WTC11 (cell line): ENCODE results near the gene RGS12. TPM values are rescaled to one million over a fixed set of nuclear protein-coding genes. Genes with fewer than 3 reads are reported as not detected.

Experiments
- ATAC-seq: fragments of 200-7000 bp; cut with Tn5 transposase; 2 replicates; pipeline ENCODE4 v1.10.0; 2021; ENCODE audit warnings: mild to moderate bottlenecking, moderate library complexity
- CTCF ChIA-PET: fragments of 300-600 bp; sonication (Branson Sonifier 250); formaldehyde crosslinking; loops from one replicate; lab custom pipeline; 2021; ENCODE audit warnings: antibody characterized with exemption; lab: Charles Lee
- POLR2A ChIA-PET: fragments of 350-600 bp; sonication (Branson Sonifier 250); formaldehyde crosslinking; loops from one replicate; lab custom pipeline; 2021; ENCODE audit warnings: antibody characterized with exemption; lab: Charles Lee
- DNase-seq: peaks from one replicate; pipeline ENCODE4 v3.0.0; 2021; ENCODE audit warnings: low spot score
- H3K27ac Mint-ChIP-seq: 2 replicates; pipeline ENCODE4 v1.8.0; 2021; ENCODE audit warnings: mixed read lengths
- H3K27me3 Mint-ChIP-seq: 2 replicates; pipeline ENCODE4 v1.8.0; 2021; ENCODE audit warnings: low read depth, mild to moderate bottlenecking, moderate library complexity, mixed read lengths
- H3K36me3 Mint-ChIP-seq: 2 replicates; pipeline ENCODE4 v1.8.0; 2021; ENCODE audit warnings: mixed read lengths
- H3K4me1 Mint-ChIP-seq: 2 replicates; pipeline ENCODE4 v1.8.0; 2022; ENCODE audit warnings: mixed read lengths
- H3K4me3 Mint-ChIP-seq: 2 replicates; pipeline ENCODE4 v1.8.0; 2021; ENCODE audit warnings: mild to moderate bottlenecking, moderate library complexity, mixed read lengths
- H3K9me3 Mint-ChIP-seq: 2 replicates; pipeline ENCODE4 v1.8.0; 2021; ENCODE audit warnings: mixed read lengths
- ATF3 ChIP-seq: sonication (generic); formaldehyde crosslinking; conservative IDR thresholded peaks from 2 replicates; pipeline ENCODE4 v1.8.1; 2022; ENCODE audit warnings: mild to moderate bottlenecking, missing genetic modification reagents
- ATF6 ChIP-seq: sonication (generic); formaldehyde crosslinking; IDR thresholded peaks from 2 replicates; pipeline ENCODE4 v1.8.1; 2023; ENCODE audit warnings: mild to moderate bottlenecking, missing genetic modification reagents
- CDX4 ChIP-seq: fragments of 250-450 bp; sonication (Bioruptor Pico); IDR thresholded peaks from 2 replicates; pipeline ENCODE4 v1.9.0; 2021; ENCODE audit warnings: moderate library complexity, mild to moderate bottlenecking, inconsistent platforms, borderline replicate concordance
- E2F5 ChIP-seq: sonication (generic); formaldehyde crosslinking; IDR thresholded peaks from 2 replicates; pipeline ENCODE4 v1.8.1; 2022; ENCODE audit warnings: mild to moderate bottlenecking, moderate library complexity, missing genetic modification reagents
- EMX1 ChIP-seq: fragments of 250-450 bp; sonication (Bioruptor Pico); IDR thresholded peaks from 2 replicates; pipeline ENCODE4 v1.8.0; 2021; ENCODE audit warnings: mild to moderate bottlenecking
- ESRRA ChIP-seq: sonication (generic); formaldehyde crosslinking; IDR thresholded peaks from 2 replicates; pipeline ENCODE4 v1.8.1; 2022; ENCODE audit warnings: mild to moderate bottlenecking, missing genetic modification reagents, borderline replicate concordance
- FOXJ3 ChIP-seq: sonication (generic); formaldehyde crosslinking; IDR thresholded peaks from 2 replicates; pipeline ENCODE4 v1.9.0; 2021; ENCODE audit warnings: missing genetic modification reagents, mild to moderate bottlenecking, borderline replicate concordance
- GABPB1 ChIP-seq: sonication (generic); formaldehyde crosslinking; IDR thresholded peaks from 2 replicates; pipeline ENCODE4 v1.8.1; 2023; ENCODE audit warnings: mild to moderate bottlenecking, missing genetic modification reagents
- JUN ChIP-seq: sonication (generic); formaldehyde crosslinking; IDR thresholded peaks from 2 replicates; pipeline ENCODE4 v1.8.0; 2023; ENCODE audit warnings: mild to moderate bottlenecking, missing genetic modification reagents
- MYBL2 ChIP-seq: sonication (generic); formaldehyde crosslinking; IDR thresholded peaks from 2 replicates; pipeline ENCODE4 v1.8.1; 2023; ENCODE audit warnings: mild to moderate bottlenecking, moderate library complexity, missing genetic modification reagents
- NR2C2 ChIP-seq: sonication (generic); formaldehyde crosslinking; IDR thresholded peaks from 2 replicates; pipeline ENCODE4 v1.8.0; 2022; ENCODE audit warnings: mild to moderate bottlenecking, missing genetic modification reagents
- RELA ChIP-seq: sonication (generic); formaldehyde crosslinking; IDR thresholded peaks from 2 replicates; pipeline ENCODE4 v1.8.1; 2022; ENCODE audit warnings: missing genetic modification reagents, mild to moderate bottlenecking, borderline replicate concordance
- RORB ChIP-seq: fragments of 250-450 bp; sonication (Bioruptor Pico); IDR thresholded peaks from 2 replicates; pipeline ENCODE4 v1.9.0; 2021; ENCODE audit warnings: mild to moderate bottlenecking
- SMAD3 ChIP-seq: sonication (generic); formaldehyde crosslinking; IDR thresholded peaks from 2 replicates; pipeline ENCODE4 v1.8.0; 2022; ENCODE audit warnings: missing genetic modification reagents, mild to moderate bottlenecking, borderline replicate concordance
- TCF7 ChIP-seq: sonication (generic); formaldehyde crosslinking; IDR thresholded peaks from 2 replicates; pipeline ENCODE4 v1.8.0; 2022; ENCODE audit warnings: mild to moderate bottlenecking, low read depth, missing genetic modification reagents, moderate library complexity
- ZBTB21 ChIP-seq: sonication (generic); formaldehyde crosslinking; IDR thresholded peaks from 2 replicates; pipeline ENCODE4 v1.8.1; 2023; ENCODE audit warnings: mild to moderate bottlenecking, missing genetic modification reagents, borderline replicate concordance
- ZMAT4 ChIP-seq: fragments of 250-450 bp; sonication (Bioruptor Pico); IDR thresholded peaks from 2 replicates; pipeline ENCODE4 v1.9.0; 2021; ENCODE audit warnings: mild to moderate bottlenecking
- ZNF281 ChIP-seq: sonication (generic); formaldehyde crosslinking; IDR thresholded peaks from 2 replicates; pipeline ENCODE4 v1.8.0; 2023; ENCODE audit warnings: mild to moderate bottlenecking, missing genetic modification reagents
- ZNF416 ChIP-seq: fragments of 250-450 bp; sonication (Bioruptor Pico); IDR thresholded peaks from 2 replicates; pipeline ENCODE4 v1.9.0; 2021; ENCODE audit warnings: mild to moderate bottlenecking, inconsistent platforms
- ZNF671 ChIP-seq: fragments of 250-450 bp; sonication (Bioruptor Pico); IDR thresholded peaks from 2 replicates; pipeline ENCODE4 v1.8.0; 2021; ENCODE audit warnings: mild to moderate bottlenecking
- total RNA-seq: library from RNA; stranded (reverse); gene quantifications from 3 replicates; pipeline ENCODE4 v1.2.3, GENCODE V29; 2021

The RGS12 gene
- total RNA-seq, 1 experiment from 2014 or later, result 21.0 TPM

- Mint-ChIP-seq H3K27me3 (no peaks in the 10 kb centered on the region), H3K4me1 (peaks cover 47% of the 10 kb centered on the region), H3K9me3 (no peaks in the 10 kb centered on the region), H3K27ac (peak overlapping the region; percentile 39; the same call in 1 of the 2 replicates), H3K36me3 (no peaks in the 10 kb centered on the region), H3K4me3 (no peak overlapping the region)
- ChIA-PET POLR2A (no interaction called here), CTCF (interaction anchor here (0.6 kb wide), 1 partner anchor 179 kb away, joined by 4 read pairs; no protein-coding TSS in a partner anchor)
- ATAC-seq (no peak), DNase-seq (no peak)
- TF ChIP-seq RELA (no peak), FOXJ3 (CRISPR knock-in tag) (no peak), ATF3 (CRISPR knock-in tag) (no peak), ZMAT4 (CRISPR knock-in tag) (no peak), MYBL2 (CRISPR knock-in tag) (no peak), ATF6 (CRISPR knock-in tag) (no peak), SMAD3 (CRISPR knock-in tag) (no peak), CDX4 (no peak), RORB (CRISPR knock-in tag) (no peak), ZBTB21 (CRISPR knock-in tag) (no peak), ZNF281 (no peak), GABPB1 (CRISPR knock-in tag) (no peak), EMX1 (CRISPR knock-in tag) (no peak), JUN (no peak), ESRRA (CRISPR knock-in tag) (no peak), ZNF416 (no peak), ZNF671 (no peak), E2F5 (no peak), TCF7 (CRISPR knock-in tag) (no peak), NR2C2 (CRISPR knock-in tag) (no peak)
Measured at GRCh38 chr4:3301450-3302172, 8.8 kb downstream of the RGS12 start.
